LNCAP (cell line): Measurements from ENCODE around the gene MFSD11.

ENCODE experiments used
- CTCF ChIP-seq: fragments of 450-650 bp; IDR thresholded peaks from 2 replicates; pipeline ENCODE4 v1.5.1; 2017; ENCODE audit warnings: mild to moderate bottlenecking

MFSD11 gene

DNA sequence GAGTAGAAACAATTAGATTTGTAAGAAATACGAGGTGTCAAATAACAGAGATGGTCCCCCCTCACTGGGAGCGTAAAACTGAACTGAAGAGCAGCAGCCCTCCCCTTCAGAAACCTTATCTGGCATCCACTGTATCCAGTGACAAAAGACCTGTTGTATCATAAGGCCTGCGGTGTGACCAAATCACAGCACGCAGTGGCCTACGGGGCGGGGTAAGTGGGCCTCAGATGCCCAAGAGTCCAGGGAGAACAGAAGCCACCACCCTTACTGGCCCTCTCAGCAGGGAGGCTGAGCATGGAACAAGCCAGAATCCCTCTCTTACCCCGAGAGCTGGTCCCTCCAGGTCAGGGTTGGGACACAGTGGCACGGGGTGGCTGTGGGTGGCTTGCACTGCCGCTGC, 17.0 kb upstream of the MFSD11 start:
- TF ChIP-seq CTCF, result no peak

GRCh38 chr17:76721463-76721862, 16.5 kb upstream of the MFSD11 start:
- TF ChIP-seq CTCF, result no peak

- TF ChIP-seq CTCF, result no peak
Observed at GRCh38 chr17:76722279-76722678, 15.6 kb upstream of the MFSD11 start.

GRCh38 chr17:76723812-76724211, 14.1 kb upstream of the MFSD11 start:
- no peak for TF ChIP-seq CTCF

DNA sequence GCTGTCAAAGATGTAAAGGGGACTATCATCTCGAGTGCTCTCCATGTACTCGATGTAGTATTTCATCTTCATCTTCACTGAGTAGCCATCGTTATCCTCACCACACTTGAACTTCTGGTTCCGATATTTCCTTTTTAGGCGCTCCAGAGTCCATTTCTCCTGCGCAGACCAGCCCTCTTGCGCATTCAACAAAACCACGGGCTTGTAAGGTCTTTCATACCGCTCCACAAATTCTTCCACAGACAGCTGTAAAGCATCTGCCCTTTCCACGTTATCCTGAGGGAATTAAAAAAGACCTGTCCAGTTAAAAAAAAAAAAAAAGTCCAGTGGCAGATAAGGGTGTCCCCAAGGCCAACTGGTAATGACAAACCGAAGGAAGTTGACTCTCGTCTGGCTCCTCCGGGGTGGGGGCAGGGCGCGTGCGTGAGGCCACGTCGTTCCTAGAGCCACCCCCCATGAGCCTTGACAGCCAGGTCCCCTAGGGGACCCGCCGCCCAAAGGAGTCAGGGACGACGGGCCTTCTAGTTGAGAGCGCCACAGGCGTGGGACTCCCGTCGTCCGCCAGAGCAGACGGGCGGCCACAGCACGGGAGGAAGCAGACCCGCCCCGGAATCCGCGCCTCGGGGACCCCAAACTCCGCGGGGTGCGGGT, 12.2 kb upstream of the MFSD11 start:
- TF ChIP-seq CTCF, result no peak

DNA sequence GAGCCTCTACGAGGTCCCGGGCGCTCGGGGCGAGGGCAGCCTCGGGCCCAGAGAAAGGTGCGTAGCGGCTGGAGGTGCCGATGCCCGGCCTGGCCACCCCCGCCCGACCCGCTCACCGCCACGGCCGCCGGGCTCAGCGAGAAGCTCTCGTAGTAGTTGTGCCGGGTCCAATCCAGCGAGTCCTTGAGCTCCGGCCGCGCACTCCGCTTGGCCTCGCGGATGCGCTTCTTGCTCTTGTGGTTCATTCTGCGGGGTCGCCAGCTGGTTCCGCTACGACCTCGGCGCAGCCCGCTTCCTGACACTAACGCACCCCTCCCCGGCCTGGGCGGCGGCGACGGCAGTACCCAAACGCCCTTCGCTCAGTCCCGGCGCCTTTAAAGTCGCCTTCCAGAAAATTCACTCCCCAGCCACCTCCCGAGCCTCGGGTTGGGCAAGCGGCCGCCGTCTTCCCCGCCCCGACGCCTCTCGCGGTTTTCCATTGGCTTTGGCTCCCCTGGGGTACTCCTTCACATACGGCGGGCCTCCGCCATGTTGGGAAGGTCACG, 11.6 kb upstream of the MFSD11 start, which contains the start of gene JMJD6:
Gene JMJD6 (minus strand): TSS at position 376 of the 545 bp plus-strand sequence. CDS start 131 bp downstream, at position 245.
- no peak for TF ChIP-seq CTCF

- peak; percentile 82 for TF ChIP-seq CTCF
Observed at GRCh38 chr17:76726776-76727718, 10.9 kb upstream of the MFSD11 start, which contains the start of gene METTL23. METTL23 (plus strand) TSS chr17:76726839; CDS start chr17:76729711, 2,872 bp downstream.
